GM19023 (cell line): ENCODE results near the gene MYO3B.
"Not testable (repeated sequence)": the region's sequence is repeated elsewhere in the genome, so short reads cannot be mapped to it uniquely, and the experiment has no call there.

Experiments used
- ATAC-seq: cut with Tn5 transposase; IDR thresholded peaks from one replicate; pipeline ENCODE4 v1.9.1; 2021; ENCODE audit warnings: mild to moderate bottlenecking, moderate library complexity; ENCODE audit not compliant: unreplicated experiment

MYO3B gene

GRCh38 chr2:170260188-170260587 lies 82.2 kb downstream of the MYO3B start:
- no peak for ATAC-seq

- no peak for ATAC-seq
Observed at GRCh38 chr2:170261566-170261965, 83.6 kb downstream of the MYO3B start.

GRCh38 chr2:170262343-170262742 lies 84.4 kb downstream of the MYO3B start:
- ATAC-seq = no peak

GRCh38 chr2:170262806-170263205 lies 84.9 kb downstream of the MYO3B start:
- ATAC-seq = no peak

- ATAC-seq = not testable (repeated sequence)
Observed at GRCh38 chr2:170263728-170264521, 86.0 kb downstream of the MYO3B start.

- no peak for ATAC-seq
Observed at GRCh38 chr2:170264522-170264860, 86.5 kb downstream of the MYO3B start.

GRCh38 chr2:170264865-170265264 lies 86.9 kb downstream of the MYO3B start:
- no peak for ATAC-seq

- ATAC-seq = no peak
Observed at GRCh38 chr2:170265321-170265720, 87.4 kb downstream of the MYO3B start.

- ATAC-seq = no peak
Observed at GRCh38 chr2:170266358-170266757, 88.4 kb downstream of the MYO3B start.

- no peak for ATAC-seq
Observed at GRCh38 chr2:170267071-170267470, 89.1 kb downstream of the MYO3B start.

GRCh38 chr2:170270278-170270864 lies 92.4 kb downstream of the MYO3B start:
- ATAC-seq = no peak

GRCh38 chr2:170271340-170271739 lies 93.4 kb downstream of the MYO3B start:
- no peak for ATAC-seq

- ATAC-seq = no peak
Observed at GRCh38 chr2:170276056-170276455, 98.1 kb downstream of the MYO3B start.

GRCh38 chr2:170276925-170277629 lies 99.1 kb downstream of the MYO3B start:
- ATAC-seq = no peak

GRCh38 chr2:170277951-170278350 lies 100.0 kb downstream of the MYO3B start:
- no peak for ATAC-seq

GRCh38 chr2:170279615-170280014 lies 101.7 kb downstream of the MYO3B start:
- ATAC-seq = not testable (repeated sequence)

- no peak for ATAC-seq
Observed at GRCh38 chr2:170282851-170283250, 104.9 kb downstream of the MYO3B start.

- ATAC-seq = no peak
Observed at GRCh38 chr2:170284205-170284604, 106.3 kb downstream of the MYO3B start.

- no peak for ATAC-seq
Observed at GRCh38 chr2:170288859-170289258, 110.9 kb downstream of the MYO3B start.

- no peak for ATAC-seq
Observed at GRCh38 chr2:170291474-170291873, 113.5 kb downstream of the MYO3B start.

- no peak for ATAC-seq
Observed at GRCh38 chr2:170292415-170292814, 114.5 kb downstream of the MYO3B start.

- no peak for ATAC-seq
Observed at GRCh38 chr2:170297496-170297895, 119.5 kb downstream of the MYO3B start.
